WTC11 (cell line): ENCODE measurements around the gene GALNT18.

Experiments used
- ATF1 ChIP-seq: sonication (generic); formaldehyde crosslinking; IDR thresholded peaks from 2 replicates; pipeline ENCODE4 v1.8.1; 2023; ENCODE audit warnings: mild to moderate bottlenecking, moderate library complexity, missing genetic modification reagents
- ATF3 ChIP-seq: sonication (generic); formaldehyde crosslinking; conservative IDR thresholded peaks from 2 replicates; pipeline ENCODE4 v1.8.1; 2022; ENCODE audit warnings: mild to moderate bottlenecking, missing genetic modification reagents
- CREB1 ChIP-seq: sonication (generic); formaldehyde crosslinking; IDR thresholded peaks from 2 replicates; pipeline ENCODE4 v1.8.0; 2023; ENCODE audit warnings: mild to moderate bottlenecking, missing genetic modification reagents
- CTCF ChIP-seq: fragments of 200-600 bp; IDR thresholded peaks from 2 replicates; pipeline ENCODE4 v1.8.0; 2022; ENCODE audit warnings: antibody characterized with exemption
- E2F4 ChIP-seq: sonication (generic); formaldehyde crosslinking; IDR thresholded peaks from 2 replicates; pipeline ENCODE4 v1.8.1; 2022; ENCODE audit warnings: low read depth, mild to moderate bottlenecking, moderate library complexity, missing genetic modification reagents, borderline replicate concordance
- ELF4 ChIP-seq: sonication (generic); formaldehyde crosslinking; IDR thresholded peaks from 2 replicates; pipeline ENCODE4 v1.8.1; 2022; ENCODE audit warnings: low read depth, mild to moderate bottlenecking, moderate library complexity, missing genetic modification reagents
- KAT7 ChIP-seq: sonication (generic); formaldehyde crosslinking; IDR thresholded peaks from 2 replicates; pipeline ENCODE4 v1.8.1; 2023; ENCODE audit warnings: missing genetic modification reagents, mild to moderate bottlenecking, borderline replicate concordance
- NFYB ChIP-seq: sonication (generic); formaldehyde crosslinking; conservative IDR thresholded peaks from 2 replicates; pipeline ENCODE4 v1.8.0; 2022; ENCODE audit warnings: low read depth, missing genetic modification reagents
- RELA ChIP-seq: sonication (generic); formaldehyde crosslinking; IDR thresholded peaks from 2 replicates; pipeline ENCODE4 v1.8.1; 2022; ENCODE audit warnings: missing genetic modification reagents, mild to moderate bottlenecking, borderline replicate concordance
- SP1 ChIP-seq: sonication (generic); formaldehyde crosslinking; conservative IDR thresholded peaks from 2 replicates; pipeline ENCODE4 v1.8.1; 2022; ENCODE audit warnings: missing genetic modification reagents
- TP53 ChIP-seq: sonication (generic); formaldehyde crosslinking; IDR thresholded peaks from 2 replicates; pipeline ENCODE4 v1.8.1; 2023; ENCODE audit warnings: mild to moderate bottlenecking, missing genetic modification reagents
- USF2 ChIP-seq: sonication (generic); formaldehyde crosslinking; IDR thresholded peaks from 2 replicates; pipeline ENCODE4 v1.8.1; 2023; ENCODE audit warnings: mild to moderate bottlenecking, missing genetic modification reagents, moderate library complexity
- ZNF263 ChIP-seq: sonication (generic); formaldehyde crosslinking; IDR thresholded peaks from 2 replicates; pipeline ENCODE4 v1.8.1; 2022; ENCODE audit warnings: low read depth, mild to moderate bottlenecking, moderate library complexity, missing genetic modification reagents
- ZNF396 ChIP-seq: fragments of 250-450 bp; sonication (Bioruptor Pico); IDR thresholded peaks from 2 replicates; pipeline ENCODE4 v1.8.0; 2021; ENCODE audit warnings: mild to moderate bottlenecking, moderate library complexity, borderline replicate concordance

- TF ChIP-seq CTCF (no peak), TP53 (no peak), USF2 (CRISPR knock-in tag) (no peak), RELA (CRISPR knock-in tag) (no peak), ELF4 (no peak), ZNF263 (CRISPR knock-in tag) (no peak), SP1 (CRISPR knock-in tag) (no peak), CREB1 (CRISPR knock-in tag) (no peak), E2F4 (CRISPR knock-in tag) (no peak), ATF1 (CRISPR knock-in tag) (no peak), NFYB (no peak), ATF3 (CRISPR knock-in tag) (no peak), KAT7 (no peak), ZNF396 (CRISPR knock-in tag) (no peak)
Observed at GRCh38 chr11:11537871-11538270, 83.9 kb downstream of the GALNT18 start.
